ENCODE measurements around the gene RGS3. TPM values are rescaled to one million over a fixed set of nuclear protein-coding genes. Genes with fewer than 3 reads are reported as not detected.

The RGS3 gene
- total RNA-seq, 8 experiments from 2014 or later: 5.7 to 82.3 (median 50.6) TPM

- peak; percentile 85 to 98 (median 95) for ATAC-seq (replicated peaks in 6 of 8)
- in situ Hi-C loops (cut with MboI; ENCODE audit: low pct_unique_long_range_greater_than_20kb in 2 of 9, low sequenced_read_pairs in 9 of 9, unreplicated experiment in 9 of 9): loop anchor here in 4 of 9 experiments (10.0 to 25.0 kb wide), 4 partner anchors 61 to 281 kb away; partner anchors contain the start of genes RGS3 (in 1 of the 4) and RNF183 (in 1 of the 4)
- WGBS, 10 experiments: 0 to 40% (median 0%) methylated on average over 1 of the region's 15 CpGs; no CpG with 5 or more reads in 7 of the 10 experiments
- Histone ChIP-seq H3K4me1 (replicated peaks in 1 of 2) (peaks cover 21 to 27% of the 10 kb centered on the region in 2 donors), H3K4me3 (peak overlapping the region; percentile 23 to 41 (median 34)), H3K27ac (peak overlapping the region; percentile 56 to 69)
Measured at GRCh38 chr9:113593682-113594281, 130.3 kb downstream of the RGS3 start.

DNA sequence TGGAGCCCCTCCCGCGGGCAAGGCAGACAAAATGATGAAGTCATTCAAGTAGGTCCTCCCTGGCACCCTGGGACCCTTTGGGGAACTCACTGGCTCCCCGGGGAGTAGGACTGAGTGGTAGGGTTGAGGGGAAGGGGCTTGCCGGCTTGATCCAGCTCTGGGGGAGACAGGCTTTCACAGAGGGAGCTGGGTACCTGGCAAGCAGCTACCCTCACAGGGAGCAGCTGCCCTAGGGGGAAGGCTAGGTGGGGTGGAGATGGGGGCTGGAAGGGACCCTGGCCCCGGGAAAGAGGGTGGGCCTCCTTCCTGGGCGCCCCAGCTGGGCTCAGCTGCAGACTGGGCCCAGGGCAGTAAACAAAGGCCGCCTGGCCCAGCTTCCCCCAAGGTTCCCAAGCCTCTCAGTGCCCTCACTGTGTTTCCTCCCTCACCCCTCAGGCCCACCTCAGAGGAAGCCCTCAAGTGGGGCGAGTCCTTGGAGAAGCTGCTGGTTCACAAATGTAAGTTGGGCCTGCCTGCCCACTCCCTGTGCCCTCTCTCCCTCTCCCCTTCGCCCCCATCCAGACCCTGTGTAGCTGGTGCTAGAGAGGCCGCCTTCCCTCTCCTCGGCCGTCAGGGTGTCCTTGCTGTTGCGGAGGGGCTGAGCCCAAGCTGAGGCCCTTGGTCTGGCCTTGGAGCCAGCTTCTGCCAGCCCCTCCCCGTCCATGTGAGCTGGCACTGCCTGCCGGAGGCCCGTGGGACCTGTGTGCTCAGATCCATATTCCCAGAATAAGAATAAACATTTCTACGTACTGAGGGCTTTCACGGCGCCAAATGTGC, 131.2 kb downstream of the RGS3 start:
- in situ Hi-C loops (cut with MboI; ENCODE audit: low pct_unique_long_range_greater_than_20kb in 2 of 9, low sequenced_read_pairs in 9 of 9, unreplicated experiment in 9 of 9): loop anchor here in 4 of 9 experiments (5.0 to 25.0 kb wide), 5 partner anchors 53 to 282 kb away; partner anchors contain the start of genes RGS3 (in 1 of the 4) and RNF183 (in 1 of the 4)
- Histone ChIP-seq H3K4me3 (peak overlapping the region; percentile 23 to 41 (median 34)), H3K27ac (peak overlapping the region; percentile 56 to 69), H3K4me1 (replicated peaks in 1 of 2) (peaks cover 16 to 27% of the 10 kb centered on the region in 2 donors)
- 0 to 100% (median 50%) methylated on average over 1 to 7 of the region's 19 CpGs; no CpG with 5 or more reads in 3 of the 10 experiments for WGBS, 10 experiments
- ATAC-seq (replicated peaks in 6 of 8): peak in 5 of 8 experiments; percentile 2 to 6 (median 2)

DNA sequence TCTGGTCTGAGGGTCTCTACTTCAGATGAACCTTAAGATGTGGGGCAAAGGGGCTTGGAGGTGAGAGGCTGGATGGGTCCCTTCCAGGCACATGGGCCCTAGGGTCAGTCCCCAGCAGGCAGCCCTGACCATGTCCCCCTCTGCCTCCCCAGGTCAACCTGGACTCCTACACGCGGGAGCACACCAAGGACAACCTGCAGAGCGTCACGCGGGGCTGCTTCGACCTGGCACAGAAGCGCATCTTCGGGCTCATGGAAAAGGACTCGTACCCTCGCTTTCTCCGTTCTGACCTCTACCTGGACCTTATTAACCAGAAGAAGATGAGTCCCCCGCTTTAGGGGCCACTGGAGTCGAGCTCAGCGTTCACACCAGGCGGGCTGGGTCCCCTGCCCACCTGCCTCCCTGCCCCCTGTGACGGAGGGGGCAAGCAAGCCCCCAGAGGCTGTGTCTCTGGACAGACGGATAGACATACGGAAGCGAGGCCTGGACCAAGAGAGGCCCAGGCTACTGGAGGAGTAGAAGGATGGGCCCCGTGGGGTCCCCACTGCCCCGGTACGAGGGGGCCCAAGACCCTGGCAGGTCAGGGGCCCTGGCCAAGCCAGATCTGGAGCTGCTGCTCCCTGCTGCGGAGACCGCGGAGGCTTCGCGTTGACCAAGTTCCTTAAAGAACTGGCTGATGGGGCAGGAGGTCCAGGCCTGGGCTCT, 133.2 kb downstream of the RGS3 start:
- Histone ChIP-seq H3K4me3 (no peak overlapping the region), H3K4me1 (replicated peaks in 1 of 2) (peaks cover 16 to 31% of the 10 kb centered on the region in 2 donors), H3K27ac (no peak overlapping the region)
- in situ Hi-C loops (cut with MboI; ENCODE audit: low pct_unique_long_range_greater_than_20kb in 2 of 9, low sequenced_read_pairs in 9 of 9, unreplicated experiment in 9 of 9): loop anchor here in 4 of 9 experiments (5.0 to 25.0 kb wide), 5 partner anchors 51 to 284 kb away; partner anchors contain the start of genes RGS3 (in 1 of the 4) and RNF183 (in 1 of the 4)
- no peak for ATAC-seq (replicated peaks in 6 of 8)
- 77 to 95% methylated on average over 7 to 13 of the region's 27 CpGs; no CpG with 5 or more reads in 8 of the 10 experiments for WGBS, 10 experiments

DNA sequence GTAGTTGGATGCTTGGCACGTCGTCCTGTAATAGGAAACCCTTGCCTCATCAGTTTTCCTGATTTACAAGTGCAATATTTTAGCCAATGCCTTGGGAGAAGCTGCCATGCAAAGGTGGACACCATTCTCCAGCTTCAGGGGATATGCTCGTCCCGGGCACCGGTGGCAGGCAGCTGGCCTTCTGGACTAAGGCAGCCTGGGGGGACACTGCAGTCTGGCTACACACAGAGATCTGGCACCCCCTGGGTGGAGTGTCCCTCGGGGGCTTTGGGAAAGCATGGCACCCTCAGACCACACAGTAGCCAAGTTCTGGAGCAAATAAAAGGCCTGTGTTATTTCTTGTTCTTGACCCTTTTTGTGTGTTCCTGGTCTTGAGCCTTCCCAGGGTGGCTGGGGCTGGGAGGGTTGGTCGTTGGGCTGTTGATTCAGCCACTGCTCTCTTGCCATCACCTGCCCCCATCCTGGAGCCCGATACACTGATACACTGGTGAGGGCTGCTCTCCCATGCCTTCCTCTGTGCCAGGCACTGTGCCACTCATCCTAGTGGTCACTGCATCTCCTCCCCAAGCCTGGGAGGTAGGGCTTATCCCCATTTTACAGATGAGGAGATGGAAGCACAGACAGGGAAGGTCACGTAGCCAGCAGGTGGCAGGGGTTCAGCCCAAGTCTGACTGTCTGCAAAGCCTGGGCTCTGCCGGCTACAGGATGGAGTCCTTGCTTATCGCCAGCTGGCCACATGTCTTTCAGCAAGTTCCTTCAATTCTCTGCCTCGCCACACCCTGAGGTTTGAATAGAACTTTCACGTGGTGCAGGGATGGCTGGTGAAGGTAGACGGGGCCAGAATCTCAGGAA, 134.1 kb downstream of the RGS3 start:
- WGBS, 10 experiments: 60 to 100% (median 82%) methylated on average over 1 to 9 of the region's 14 CpGs; no CpG with 5 or more reads in 5 of the 10 experiments
- no peak for ATAC-seq (replicated peaks in 6 of 8)
- Histone ChIP-seq H3K4me3 (no peak overlapping the region), H3K27ac (no peak overlapping the region), H3K4me1 (replicated peaks in 1 of 2) (peaks cover 24 to 36% of the 10 kb centered on the region in 2 donors)
- in situ Hi-C loops (cut with MboI; ENCODE audit: low pct_unique_long_range_greater_than_20kb in 2 of 9, low sequenced_read_pairs in 9 of 9, unreplicated experiment in 9 of 9): loop anchor here in 4 of 9 experiments (5.0 to 25.0 kb wide), 5 partner anchors 50 to 285 kb away; partner anchors contain the start of genes RGS3 (in 1 of the 4) and RNF183 (in 1 of the 4)

GRCh38 chr9:113598451-113598850, 134.9 kb downstream of the RGS3 start:
- ATAC-seq (replicated peaks in 6 of 8): no peak
- in situ Hi-C loops (cut with MboI; ENCODE audit: low pct_unique_long_range_greater_than_20kb in 2 of 9, low sequenced_read_pairs in 9 of 9, unreplicated experiment in 9 of 9): loop anchor here in 4 of 9 experiments (5.0 to 25.0 kb wide), 5 partner anchors 49 to 286 kb away; partner anchors contain the start of genes RGS3 (in 1 of the 4) and RNF183 (in 1 of the 4)
- Histone ChIP-seq H3K4me1 (replicated peaks in 1 of 2) (peaks cover 27 to 39% of the 10 kb centered on the region in 2 donors), H3K27ac (no peak overlapping the region), H3K4me3 (no peak overlapping the region)
- 80% methylated on average over 1 of the region's 2 CpGs; no CpG with 5 or more reads in 9 of the 10 experiments for WGBS, 10 experiments

- peaks cover 25 to 36% of the 10 kb centered on the region in 2 donors for H3K4me1 ChIP-seq (replicated peaks in 1 of 2)
- H3K27ac ChIP-seq: no peak overlapping the region
- no peak overlapping the region for H3K4me3 ChIP-seq
- in situ Hi-C loops (cut with MboI; ENCODE audit: low pct_unique_long_range_greater_than_20kb in 2 of 9, low sequenced_read_pairs in 9 of 9, unreplicated experiment in 9 of 9): loop anchor here in 4 of 9 experiments (5.0 to 25.0 kb wide), 5 partner anchors 48 to 287 kb away; partner anchors contain the start of genes RGS3 (in 1 of the 4) and RNF183 (in 1 of the 4)
- 36 to 100% (median 100%) methylated on average over 1 to 3 of the region's 5 CpGs; no CpG with 5 or more reads in 5 of the 10 experiments for WGBS, 10 experiments
- ATAC-seq (replicated peaks in 6 of 8): no peak
Measured at GRCh38 chr9:113598883-113599282, 135.4 kb downstream of the RGS3 start.

- peaks cover 18 to 34% of the 10 kb centered on the region in 2 donors for H3K4me1 ChIP-seq (replicated peaks in 1 of 2)
- in situ Hi-C loops (cut with MboI; ENCODE audit: low pct_unique_long_range_greater_than_20kb in 2 of 9, low sequenced_read_pairs in 9 of 9, unreplicated experiment in 9 of 9): loop anchor here in 4 of 9 experiments (5.0 to 25.0 kb wide), 5 partner anchors 48 to 287 kb away; partner anchors contain the start of genes RGS3 (in 1 of the 4) and RNF183 (in 1 of the 4)
- WGBS, 10 experiments: 10 to 100% (median 72%) methylated on average over 1 to 5 of the region's 5 CpGs; no CpG with 5 or more reads in 5 of the 10 experiments
- no peak overlapping the region for H3K4me3 ChIP-seq
- no peak overlapping the region for H3K27ac ChIP-seq
- ATAC-seq (replicated peaks in 6 of 8): no peak
Measured at GRCh38 chr9:113599646-113600022, 136.1 kb downstream of the RGS3 start.

DNA sequence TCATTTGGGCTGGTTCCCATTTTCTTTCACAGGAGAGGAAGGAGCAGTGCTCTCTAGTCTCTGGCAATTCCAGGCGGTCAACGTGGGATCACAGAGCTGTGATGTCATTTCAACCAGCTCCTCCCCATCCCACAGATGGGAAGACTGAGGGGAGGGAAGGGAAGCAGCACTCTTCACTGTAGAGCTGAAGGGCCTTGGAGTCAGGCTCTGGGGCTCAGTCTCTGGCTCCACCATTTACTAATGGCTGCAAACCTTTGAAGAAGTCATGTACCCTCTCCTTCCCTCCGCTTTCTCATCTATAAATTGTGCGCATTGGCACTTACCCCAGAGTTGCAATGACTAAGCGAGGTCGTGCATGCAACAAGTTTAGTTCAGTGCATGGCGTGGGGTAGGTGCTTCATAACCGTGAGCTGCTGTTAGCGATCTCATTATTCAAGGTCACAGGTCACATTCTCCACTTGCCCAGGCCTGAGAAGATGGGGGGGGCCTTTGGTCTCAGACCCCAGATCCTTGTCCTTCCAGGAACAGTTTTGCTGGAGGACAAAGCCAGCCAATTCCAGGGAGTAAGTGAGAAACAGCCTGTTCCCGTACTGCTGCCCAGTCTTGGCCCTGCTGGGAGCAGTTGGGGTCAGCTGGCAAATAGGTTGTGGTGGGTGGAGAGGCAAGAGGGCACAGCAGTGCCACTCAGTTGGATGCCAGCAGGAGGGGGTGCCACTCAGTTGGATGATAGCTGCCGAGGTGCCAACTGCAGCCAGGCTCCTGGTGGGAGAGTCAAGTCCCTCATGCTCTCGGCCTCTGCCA, 136.7 kb downstream of the RGS3 start:
- Histone ChIP-seq H3K4me1 (replicated peaks in 1 of 2) (peaks cover 15 to 28% of the 10 kb centered on the region in 2 donors), H3K4me3 (no peak overlapping the region), H3K27ac (no peak overlapping the region)
- in situ Hi-C loops (cut with MboI; ENCODE audit: low pct_unique_long_range_greater_than_20kb in 2 of 9, low sequenced_read_pairs in 9 of 9, unreplicated experiment in 9 of 9): no loop called here
- ATAC-seq (replicated peaks in 6 of 8): peak in 2 of 8 experiments; percentile 7 to 9
- WGBS, 10 experiments: 38 to 100% (median 81%) methylated on average over 1 to 10 of the region's 12 CpGs; no CpG with 5 or more reads in 4 of the 10 experiments

- ATAC-seq (replicated peaks in 6 of 8): no peak
- 0 to 40% (median 20%) methylated on average over 1 to 2 of the region's 5 CpGs; no CpG with 5 or more reads in 7 of the 10 experiments for WGBS, 10 experiments
- Histone ChIP-seq H3K4me1 (replicated peaks in 1 of 2) (peaks cover 14 to 21% of the 10 kb centered on the region in 2 donors), H3K27ac (no peak overlapping the region), H3K4me3 (no peak overlapping the region)
- in situ Hi-C loops (cut with MboI; ENCODE audit: low pct_unique_long_range_greater_than_20kb in 2 of 9, low sequenced_read_pairs in 9 of 9, unreplicated experiment in 9 of 9): no loop called here
Measured at GRCh38 chr9:113600871-113601614, 137.5 kb downstream of the RGS3 start.

DNA sequence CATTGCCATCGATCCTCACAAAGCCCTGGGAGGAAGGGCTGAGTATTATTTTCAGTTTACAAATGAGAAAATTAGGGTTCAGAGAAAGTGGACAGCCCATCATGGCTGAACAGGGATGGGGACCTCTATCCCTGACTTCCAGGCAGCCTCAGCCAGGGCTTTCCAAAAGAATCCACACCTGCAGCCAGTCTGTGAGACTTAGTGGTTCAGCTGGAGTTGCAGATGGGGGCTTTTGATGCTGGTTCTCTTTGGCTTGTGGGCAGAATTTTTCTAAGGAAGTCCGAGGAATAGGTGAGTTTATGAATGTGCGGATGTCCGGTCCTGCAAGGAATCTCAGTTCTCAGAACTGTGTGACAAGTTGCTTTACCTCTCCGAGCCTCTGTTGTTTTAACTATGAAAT, 138.1 kb downstream of the RGS3 start:
- WGBS, 10 experiments: 20 to 96% (median 92%) methylated on average over 3 to 4 of the region's 5 CpGs; no CpG with 5 or more reads in 7 of the 10 experiments
- H3K27ac ChIP-seq: no peak overlapping the region
- H3K4me3 ChIP-seq: no peak overlapping the region
- peaks cover 14 to 21% of the 10 kb centered on the region in 2 donors for H3K4me1 ChIP-seq (replicated peaks in 1 of 2)
- ATAC-seq (replicated peaks in 6 of 8): no peak
- in situ Hi-C loops (cut with MboI; ENCODE audit: low pct_unique_long_range_greater_than_20kb in 2 of 9, low sequenced_read_pairs in 9 of 9, unreplicated experiment in 9 of 9): no loop called here
